GM21723 (cell line): ENCODE data around the gene SPHK2.
"Not testable (repeated sequence)": the region's sequence is repeated elsewhere in the genome, so short reads cannot be mapped to it uniquely, and the experiment has no call there.

Source experiments
- ATAC-seq: cut with Tn5 transposase; IDR thresholded peaks from one replicate; pipeline ENCODE4 v1.9.1; 2021; ENCODE audit warnings: mild to moderate bottlenecking, moderate library complexity; ENCODE audit not compliant: unreplicated experiment

The SPHK2 gene

GRCh38 chr19:48618916-48619691, at the start of gene SPHK2, which contains the start of gene RPL18:
Gene SPHK2 (plus strand): TSS chr19:48619506. CDS start chr19:48620515, 1,009 bp downstream.
Gene RPL18 (minus strand): TSS chr19:48619178. CDS start chr19:48619143, 35 bp downstream.
- peak; percentile 79 for ATAC-seq

GRCh38 chr19:48569814-48570213, 49.5 kb upstream of the SPHK2 start:
- no peak for ATAC-seq

- no peak for ATAC-seq
These were observed 47.7 kb upstream of the SPHK2 start for GRCh38 chr19:48571378-48572162.

- ATAC-seq = no peak
These were observed 46.2 kb upstream of the SPHK2 start for GRCh38 chr19:48573163-48573505.

- ATAC-seq = no peak
These were observed 43.2 kb upstream of the SPHK2 start for GRCh38 chr19:48575931-48576622.

- ATAC-seq = not testable (repeated sequence)
These were observed 41.4 kb upstream of the SPHK2 start for GRCh38 chr19:48577908-48578307.

GRCh38 chr19:48578891-48579290, 40.4 kb upstream of the SPHK2 start:
- no peak for ATAC-seq

- no peak for ATAC-seq
These were observed 37.1 kb upstream of the SPHK2 start for GRCh38 chr19:48582168-48582567.

GRCh38 chr19:48587387-48587786, 31.9 kb upstream of the SPHK2 start:
- ATAC-seq = no peak

GRCh38 chr19:48588670-48589401, 30.5 kb upstream of the SPHK2 start:
- ATAC-seq = no peak

GRCh38 chr19:48591021-48591420, 28.3 kb upstream of the SPHK2 start:
- ATAC-seq = no peak

GRCh38 chr19:48595171-48595570, 24.1 kb upstream of the SPHK2 start:
- no peak for ATAC-seq

- no peak for ATAC-seq
These were observed 23.5 kb upstream of the SPHK2 start for GRCh38 chr19:48595833-48596232.

GRCh38 chr19:48596237-48596636, 23.1 kb upstream of the SPHK2 start:
- no peak for ATAC-seq

- ATAC-seq = no peak
These were observed 22.4 kb upstream of the SPHK2 start for GRCh38 chr19:48596679-48597465.

GRCh38 chr19:48598996-48599700, 20.2 kb upstream of the SPHK2 start:
- ATAC-seq = no peak

GRCh38 chr19:48600679-48601417, 18.5 kb upstream of the SPHK2 start:
- no peak for ATAC-seq

GRCh38 chr19:48603001-48603400, 16.3 kb upstream of the SPHK2 start:
- ATAC-seq = no peak

GRCh38 chr19:48603449-48603848, 15.9 kb upstream of the SPHK2 start:
- ATAC-seq = no peak
